OCI-LY3 (cell line): ENCODE measurements around the gene USP53.

Source experiments
- H2AFZ ChIP-seq: fragments of 200-600, 300-600 bp; shearing (Covaris generic); 2 replicates; pipeline ENCODE4 v1.6.0; 2014; ENCODE audit warnings: antibody characterized with exemption, low read depth, low read length
- H3K27ac ChIP-seq: fragments of 200-600, 300-600 bp; sonication (generic); 2 replicates; pipeline ENCODE4 v1.5.1; 2014; ENCODE audit warnings: mild to moderate bottlenecking, low read length, moderate library complexity, mixed read lengths
- H3K27me3 ChIP-seq: fragments of 200-600, 300-600 bp; sonication (generic); 2 replicates; pipeline ENCODE4 v1.6.1; 2014; ENCODE audit warnings: low read depth, low read length, mixed read lengths
- H3K36me3 ChIP-seq: fragments of 200-600, 300-600 bp; sonication (generic); replicated peaks from 2 replicates; pipeline ENCODE3; 2014; ENCODE audit warnings: low read depth, low read length, mixed read lengths
- H3K4me1 ChIP-seq: fragments of 300-600, 200-600 bp; sonication (generic); 2 replicates; pipeline ENCODE4 v1.6.1; 2014; ENCODE audit warnings: low read length, mixed read lengths
- H3K4me2 ChIP-seq: fragments of 200-600, 300-600 bp; sonication (generic); 2 replicates; pipeline ENCODE4 v1.6.1; 2014; ENCODE audit warnings: low read length, mixed read lengths
- H3K4me3 ChIP-seq: fragments of 300-600, 200-600 bp; sonication (generic); 2 replicates; pipeline ENCODE4 v1.5.1; 2014; ENCODE audit warnings: antibody characterized with exemption, mild to moderate bottlenecking, low read length, moderate library complexity
- H3K79me2 ChIP-seq: fragments of 300-600, 200-600 bp; shearing (Covaris generic); 2 replicates; pipeline ENCODE4 v1.6.1; 2014; ENCODE audit warnings: mild to moderate bottlenecking, low read length, mixed read lengths
- H3K9ac ChIP-seq: fragments of 300-600, 200-600 bp; shearing (Covaris generic); 2 replicates; pipeline ENCODE4 v1.6.0; 2014; ENCODE audit warnings: mild to moderate bottlenecking, low read length, moderate library complexity
- H3K9me3 ChIP-seq: fragments of 200-600, 300-600 bp; shearing (Covaris generic); 2 replicates; pipeline ENCODE4 v1.6.1; 2014; ENCODE audit warnings: low read length, mixed read lengths; ENCODE audit not compliant: insufficient read depth
- H4K20me1 ChIP-seq: fragments of 200-600, 300-600 bp; sonication (generic); 2 replicates; pipeline ENCODE4 v1.6.1; 2016; ENCODE audit warnings: low read length, mixed read lengths; ENCODE audit not compliant: insufficient read depth
- EZH2phosphoT487 ChIP-seq: fragments of 200-600 bp; shearing (Covaris generic); IDR thresholded peaks from 2 replicates; pipeline ENCODE4 v1.6.1; 2018; ENCODE audit warnings: antibody characterized with exemption, mixed run types, low read depth
- TF ChIP-seq, protein P1 (sequence below): fragments of 200-600, 300-600 bp; sonication (generic); IDR thresholded peaks from 2 replicates; pipeline ENCODE4 v1.5.1; 2014; ENCODE audit warnings: antibody characterized with exemption, low read length, low read depth

Gene USP53

DNA sequence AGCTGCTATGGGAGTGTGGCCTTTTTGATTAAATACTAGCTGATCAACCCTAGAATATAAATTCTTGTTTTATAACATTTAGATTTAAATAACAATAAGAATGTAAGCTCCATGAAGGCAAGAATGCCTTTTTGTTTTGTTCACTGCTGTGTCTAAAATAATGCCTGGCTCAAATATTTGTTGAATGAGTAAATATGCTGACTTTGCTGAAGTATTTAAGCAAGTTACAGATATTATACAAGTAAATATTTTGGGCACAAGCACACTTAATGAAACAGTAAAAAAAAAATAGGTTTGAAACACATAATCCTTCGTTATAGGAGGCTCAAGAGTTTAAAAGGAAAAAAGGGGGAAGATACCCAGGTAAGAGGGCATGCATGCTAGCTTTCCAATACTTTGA, 85.3 kb downstream of the USP53 start:
- no peak overlapping the region for H3K4me3 ChIP-seq
- peaks cover 34% of the 10 kb centered on the region for H3K36me3 ChIP-seq
- no peaks in the 10 kb centered on the region for H3K27me3 ChIP-seq
- H3K4me2 ChIP-seq, result no peak overlapping the region
- H4K20me1 ChIP-seq, result no peaks in the 10 kb centered on the region; the same call in 1 of the 2 replicates
- peaks cover 26% of the 10 kb centered on the region for H3K79me2 ChIP-seq
- H2AFZ ChIP-seq, result no peak overlapping the region
- H3K9ac ChIP-seq, result no peak overlapping the region
- no peaks in the 10 kb centered on the region for H3K9me3 ChIP-seq
- H3K4me1 ChIP-seq, result peaks cover 18% of the 10 kb centered on the region
- no peak overlapping the region for H3K27ac ChIP-seq
- TF ChIP-seq EZH2phosphoT487, result no peak
- TF ChIP-seq, protein P1, sequence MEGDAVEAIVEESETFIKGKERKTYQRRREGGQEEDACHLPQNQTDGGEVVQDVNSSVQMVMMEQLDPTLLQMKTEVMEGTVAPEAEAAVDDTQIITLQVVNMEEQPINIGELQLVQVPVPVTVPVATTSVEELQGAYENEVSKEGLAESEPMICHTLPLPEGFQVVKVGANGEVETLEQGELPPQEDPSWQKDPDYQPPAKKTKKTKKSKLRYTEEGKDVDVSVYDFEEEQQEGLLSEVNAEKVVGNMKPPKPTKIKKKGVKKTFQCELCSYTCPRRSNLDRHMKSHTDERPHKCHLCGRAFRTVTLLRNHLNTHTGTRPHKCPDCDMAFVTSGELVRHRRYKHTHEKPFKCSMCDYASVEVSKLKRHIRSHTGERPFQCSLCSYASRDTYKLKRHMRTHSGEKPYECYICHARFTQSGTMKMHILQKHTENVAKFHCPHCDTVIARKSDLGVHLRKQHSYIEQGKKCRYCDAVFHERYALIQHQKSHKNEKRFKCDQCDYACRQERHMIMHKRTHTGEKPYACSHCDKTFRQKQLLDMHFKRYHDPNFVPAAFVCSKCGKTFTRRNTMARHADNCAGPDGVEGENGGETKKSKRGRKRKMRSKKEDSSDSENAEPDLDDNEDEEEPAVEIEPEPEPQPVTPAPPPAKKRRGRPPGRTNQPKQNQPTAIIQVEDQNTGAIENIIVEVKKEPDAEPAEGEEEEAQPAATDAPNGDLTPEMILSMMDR, result no peak

DNA sequence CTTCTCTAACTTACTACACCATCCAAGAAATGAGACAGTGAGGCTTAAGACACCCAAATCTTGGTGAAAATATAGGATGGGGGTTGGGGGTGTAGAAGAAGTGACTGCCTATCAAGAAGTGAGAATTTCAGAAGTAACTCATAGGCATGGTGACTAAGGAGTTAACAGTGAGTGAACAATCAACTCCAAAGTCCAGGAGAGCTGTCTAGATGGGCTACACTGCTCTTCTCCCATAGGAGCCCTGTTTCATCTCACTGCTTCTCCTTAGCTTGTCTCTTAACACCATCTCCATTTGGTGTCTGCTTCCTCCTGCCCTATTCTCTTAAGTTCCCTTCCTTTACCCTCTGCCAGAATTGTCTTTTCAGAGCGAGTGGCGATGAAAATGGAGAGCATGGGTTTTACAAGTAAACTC, 86.8 kb downstream of the USP53 start:
- peak overlapping the region; percentile 91 for H3K4me3 ChIP-seq
- H4K20me1 ChIP-seq, result no peaks in the 10 kb centered on the region; the same call in 1 of the 2 replicates
- H3K27ac ChIP-seq, result peak overlapping the region; percentile 78; the same call in 1 of the 2 replicates
- H3K9me3 ChIP-seq, result no peaks in the 10 kb centered on the region
- peaks cover 18% of the 10 kb centered on the region for H3K4me1 ChIP-seq
- H3K79me2 ChIP-seq, result peaks cover 26% of the 10 kb centered on the region
- H3K9ac ChIP-seq, result peak overlapping the region; percentile 87
- no peaks in the 10 kb centered on the region for H3K27me3 ChIP-seq
- TF ChIP-seq, protein P1, result no peak
- no peak for TF ChIP-seq EZH2phosphoT487
- H3K36me3 ChIP-seq, result peaks cover 34% of the 10 kb centered on the region
- peak overlapping the region; percentile 100 for H3K4me2 ChIP-seq
- H2AFZ ChIP-seq, result no peak overlapping the region

DNA sequence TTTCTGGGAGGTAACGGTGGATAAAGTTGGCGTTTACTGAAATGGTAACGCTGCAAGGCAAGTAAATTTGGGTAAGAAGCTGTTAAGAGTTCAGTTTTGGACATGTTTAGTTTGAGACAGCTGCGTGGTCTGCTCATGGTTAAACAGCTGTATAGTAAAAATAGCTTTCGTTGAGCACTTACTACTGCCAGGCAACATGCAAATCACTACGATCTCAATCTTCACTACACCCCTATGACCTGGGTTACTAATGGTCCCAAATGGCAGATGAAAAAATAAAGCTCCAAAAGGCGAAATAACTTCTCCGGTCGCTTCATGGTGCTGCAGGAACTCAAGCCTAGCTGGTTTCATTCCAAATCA, 87.2 kb downstream of the USP53 start:
- H3K9me3 ChIP-seq, result no peaks in the 10 kb centered on the region
- H3K27ac ChIP-seq, result peak overlapping the region; percentile 78
- peak overlapping the region; percentile 100 for H3K4me2 ChIP-seq
- H3K9ac ChIP-seq, result peak overlapping the region; percentile 87
- H3K36me3 ChIP-seq, result peaks cover 34% of the 10 kb centered on the region
- TF ChIP-seq, protein P1, result no peak
- no peak for TF ChIP-seq EZH2phosphoT487
- no peaks in the 10 kb centered on the region for H3K27me3 ChIP-seq
- peak overlapping the region; percentile 91 for H3K4me3 ChIP-seq
- peaks cover 18% of the 10 kb centered on the region for H3K4me1 ChIP-seq
- peaks cover 26% of the 10 kb centered on the region for H3K79me2 ChIP-seq
- H2AFZ ChIP-seq, result peak overlapping the region; percentile 75
- H4K20me1 ChIP-seq, result no peaks in the 10 kb centered on the region; the same call in 1 of the 2 replicates

DNA sequence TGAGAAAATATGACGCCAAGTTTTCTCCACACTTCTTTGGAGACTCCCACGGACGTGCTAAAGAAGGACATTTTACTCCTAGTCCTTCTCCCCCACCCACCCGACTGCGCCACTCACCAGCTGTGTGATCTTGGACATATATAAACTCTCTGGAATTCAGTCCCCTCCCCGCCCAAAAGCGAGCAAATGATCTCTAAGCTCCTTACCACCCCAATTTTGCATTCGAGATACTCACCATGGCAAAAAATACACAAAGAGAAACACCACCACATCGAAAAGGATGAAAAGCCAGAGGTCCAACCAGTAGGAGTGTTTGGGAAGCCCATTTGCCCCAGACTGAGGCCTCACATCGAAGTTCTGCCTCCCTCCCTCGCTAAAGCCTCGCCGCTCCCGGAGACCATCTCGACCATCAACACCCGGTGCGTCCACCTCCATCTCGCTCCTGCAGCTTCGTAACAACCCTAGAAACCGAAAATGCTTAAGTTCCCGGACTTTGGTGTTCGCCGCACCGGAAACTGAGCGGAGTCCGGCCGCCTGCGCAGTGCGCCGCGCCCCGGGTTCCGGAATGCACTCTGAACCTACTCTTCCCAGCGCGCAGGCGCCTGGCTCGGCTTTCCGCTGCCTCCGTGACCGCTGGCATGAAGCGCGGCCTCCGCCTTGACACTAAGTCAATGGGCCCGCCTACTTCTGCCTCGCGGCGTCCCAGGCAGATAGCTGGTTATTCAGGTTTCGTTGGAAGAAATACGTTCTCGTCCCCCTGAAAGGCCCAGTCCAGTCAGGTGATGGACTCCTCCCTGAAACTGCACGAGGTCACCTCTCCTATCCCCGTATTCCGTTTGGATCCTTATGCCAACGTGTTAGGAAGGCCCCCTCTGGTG, 87.8 kb downstream of the USP53 start:
- Histone ChIP-seq H3K4me2 (peak overlapping the region; percentile 100), H4K20me1 (no peaks in the 10 kb centered on the region; the same call in 1 of the 2 replicates), H3K9ac (peak overlapping the region; percentile 87), H3K27ac (peak overlapping the region; percentile 78), H3K36me3 (peaks cover 34% of the 10 kb centered on the region), H3K9me3 (no peaks in the 10 kb centered on the region), H3K79me2 (peaks cover 26% of the 10 kb centered on the region), H2AFZ (peak overlapping the region; percentile 95), H3K27me3 (no peaks in the 10 kb centered on the region), H3K4me3 (peak overlapping the region; percentile 91), H3K4me1 (peaks cover 18% of the 10 kb centered on the region)
- TF ChIP-seq, protein P1, result 0 out of 2 replicates have a peak, but pooled peaks have one; percentile 20
- no peak for TF ChIP-seq EZH2phosphoT487
